GM19035 (cell line): ENCODE results near the gene ELAC1.

Source experiments
- ATAC-seq: cut with Tn5 transposase; IDR thresholded peaks from one replicate; pipeline ENCODE4 v1.9.1; 2021; ENCODE audit not compliant: unreplicated experiment

The ELAC1 gene

DNA sequence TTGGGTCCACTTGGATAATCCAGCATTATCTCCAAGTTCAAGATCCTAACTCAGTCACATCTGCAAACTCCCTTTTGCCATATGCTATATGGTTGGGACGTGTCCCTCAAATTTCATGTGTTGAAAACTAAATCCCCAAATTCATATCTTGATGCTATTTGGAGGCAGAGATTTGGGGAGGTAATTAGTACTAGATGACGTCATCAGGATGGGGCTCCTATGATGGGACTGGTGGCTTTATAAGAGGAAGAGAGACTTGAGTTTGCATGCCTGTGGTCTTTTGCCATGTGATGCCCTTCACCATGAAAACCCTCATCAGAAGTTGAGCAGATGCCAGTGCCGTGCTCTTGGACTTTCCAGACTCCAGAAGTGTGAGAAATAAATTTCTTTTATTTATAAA is 45.4 kb downstream of the ELAC1 start:
- no peak for ATAC-seq

DNA sequence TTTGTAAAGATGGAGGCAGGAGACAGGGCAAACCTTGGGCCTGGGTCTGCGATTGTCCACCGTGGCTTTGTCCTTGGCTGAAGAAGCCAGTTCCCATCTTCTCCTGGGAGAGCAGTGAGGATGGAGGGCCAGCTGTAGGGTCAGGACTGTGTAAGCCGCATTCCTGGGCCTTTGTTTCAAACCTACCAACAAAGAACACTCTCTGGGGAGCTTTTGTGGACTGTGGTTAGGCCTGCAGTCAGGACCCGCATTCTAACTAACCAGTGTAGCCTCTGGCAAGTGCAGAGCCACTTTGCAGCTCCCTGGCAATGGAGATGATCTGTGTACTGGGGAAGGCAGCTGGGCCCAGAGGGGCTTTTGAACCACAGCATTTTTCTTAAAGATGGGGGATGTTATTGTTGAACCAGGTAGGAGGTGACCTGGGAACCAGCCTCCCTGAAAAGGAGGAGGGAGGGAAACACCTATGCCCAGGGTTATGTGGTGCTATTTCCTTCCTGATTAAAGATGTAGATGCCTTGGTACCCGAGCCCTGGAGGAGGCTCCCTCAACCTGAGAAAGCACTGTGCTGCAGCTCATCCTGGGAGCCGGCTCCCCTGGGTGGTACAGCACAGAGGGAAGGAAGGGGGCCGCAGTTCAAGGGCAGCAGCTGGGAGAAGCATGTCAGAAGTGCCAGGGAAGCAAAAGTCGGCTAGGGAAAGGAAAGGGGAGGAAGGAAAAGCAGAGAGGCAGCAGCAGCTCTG is 49.5 kb downstream of the ELAC1 start:
- no peak for ATAC-seq

DNA sequence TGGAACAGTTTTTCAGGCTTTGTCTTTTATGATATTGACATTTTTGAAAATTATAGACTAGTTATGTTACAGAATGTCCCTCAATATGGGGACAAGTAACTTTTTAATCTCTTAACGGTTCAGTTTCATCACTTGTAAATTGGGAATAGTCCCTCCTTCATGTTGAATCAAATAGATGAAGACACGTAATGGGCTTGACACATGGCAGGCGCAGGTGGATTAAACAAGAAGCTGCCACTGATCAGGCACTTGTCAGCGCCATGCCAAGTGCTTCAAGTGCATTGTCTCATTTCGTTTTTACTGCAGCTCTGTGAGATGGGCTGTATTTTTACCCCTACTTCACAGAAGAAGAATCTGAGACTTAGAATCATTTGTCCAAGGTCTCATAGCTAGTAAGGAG is 52.7 kb downstream of the ELAC1 start:
- no peak for ATAC-seq

DNA sequence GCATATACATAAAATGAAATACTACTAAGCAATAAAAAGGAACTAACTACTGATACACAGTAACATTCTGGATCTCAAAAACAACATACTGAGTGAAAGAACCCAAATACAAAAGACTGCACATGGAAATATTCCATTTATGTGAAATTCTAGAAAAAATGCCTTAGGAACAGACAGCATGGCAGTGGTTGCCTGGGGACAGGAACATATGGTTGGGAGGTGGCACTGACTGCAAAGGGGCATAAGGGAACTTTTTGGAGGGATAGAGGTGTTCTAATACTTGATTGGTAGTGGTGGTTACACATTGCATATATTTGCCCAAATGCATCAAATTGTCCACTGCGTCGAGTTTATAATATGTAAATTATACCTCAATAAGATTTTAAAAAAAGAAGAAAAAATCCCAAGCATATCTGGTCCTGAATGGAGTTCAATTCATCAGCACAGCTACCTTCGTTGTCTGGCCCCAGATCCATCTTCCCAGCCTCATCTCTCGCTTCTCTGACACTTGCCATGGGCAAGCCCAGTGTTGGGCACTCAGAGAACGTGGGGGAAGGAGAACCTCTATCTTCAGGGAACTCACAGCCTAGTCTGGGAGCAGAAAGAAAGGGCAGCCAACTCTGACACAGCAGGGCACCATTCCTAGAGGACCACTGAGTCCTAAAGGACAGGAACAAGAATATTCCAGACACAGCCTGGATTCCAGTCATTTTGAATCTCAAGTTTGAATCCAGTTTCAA is 53.6 kb downstream of the ELAC1 start:
- no peak for ATAC-seq

DNA sequence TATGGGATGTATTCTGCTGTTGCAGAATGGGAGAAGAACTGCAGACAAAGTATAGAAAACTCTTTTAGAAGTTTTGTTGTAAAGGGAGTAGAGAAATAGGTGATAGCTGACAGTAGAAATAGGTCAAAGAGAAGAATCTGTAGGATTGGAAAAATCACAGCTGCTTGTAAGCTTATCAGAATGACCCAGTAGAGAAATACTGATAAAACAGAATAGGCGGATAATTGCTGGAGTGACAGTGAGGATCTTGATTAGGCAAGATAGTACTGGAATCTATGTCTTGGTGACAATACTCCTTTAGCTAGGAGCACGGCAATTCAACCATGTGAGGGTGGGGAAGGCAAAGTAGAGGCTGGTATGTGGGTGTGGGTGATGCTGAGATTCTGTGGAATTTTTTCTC is 57.7 kb downstream of the ELAC1 start:
- ATAC-seq, result no peak

DNA sequence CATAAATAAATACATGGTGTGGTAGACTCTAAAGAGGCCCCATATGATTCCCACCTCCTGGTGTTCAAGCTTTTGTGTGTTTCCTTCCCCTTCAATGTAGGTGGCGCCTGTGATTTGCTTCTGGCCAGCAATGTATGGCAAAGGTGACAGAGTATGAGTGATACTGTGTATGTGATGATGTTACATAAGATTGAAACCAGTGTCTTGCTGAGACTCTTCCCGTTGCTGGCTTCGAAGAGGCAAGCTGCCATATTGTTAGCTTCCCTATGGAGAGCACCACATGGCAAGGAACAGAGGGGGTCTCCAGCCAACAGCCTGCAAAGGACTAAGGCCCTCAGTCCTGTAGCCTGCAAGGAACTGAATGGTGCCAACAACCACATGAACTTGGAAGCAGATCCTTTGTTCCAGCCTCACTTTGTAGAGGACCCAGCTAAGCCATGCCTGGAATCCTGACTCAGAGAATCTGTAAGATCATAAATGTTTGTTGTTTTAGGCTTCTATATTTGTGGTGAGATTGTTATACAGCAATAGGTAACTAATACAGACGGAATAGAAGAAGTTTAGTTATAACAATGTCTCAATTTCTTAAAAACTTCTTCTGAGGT is 60.5 kb downstream of the ELAC1 start:
- ATAC-seq, result no peak

DNA sequence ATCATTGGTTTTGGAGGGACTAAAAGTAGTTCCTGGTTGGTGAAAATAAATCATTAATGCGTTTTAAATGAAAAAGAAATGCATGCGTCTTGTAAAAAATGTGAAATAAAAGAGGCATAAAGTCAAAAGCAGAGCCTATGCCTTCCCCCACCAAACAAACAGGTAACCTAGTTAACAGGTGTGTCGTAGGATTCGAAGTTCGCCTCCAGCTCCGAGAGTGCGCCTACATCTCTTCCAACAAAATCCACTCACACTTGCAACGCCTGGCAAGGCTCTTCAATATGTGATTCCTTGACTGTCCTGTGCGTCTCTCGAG is 61.5 kb downstream of the ELAC1 start:
- ATAC-seq, result no peak

DNA sequence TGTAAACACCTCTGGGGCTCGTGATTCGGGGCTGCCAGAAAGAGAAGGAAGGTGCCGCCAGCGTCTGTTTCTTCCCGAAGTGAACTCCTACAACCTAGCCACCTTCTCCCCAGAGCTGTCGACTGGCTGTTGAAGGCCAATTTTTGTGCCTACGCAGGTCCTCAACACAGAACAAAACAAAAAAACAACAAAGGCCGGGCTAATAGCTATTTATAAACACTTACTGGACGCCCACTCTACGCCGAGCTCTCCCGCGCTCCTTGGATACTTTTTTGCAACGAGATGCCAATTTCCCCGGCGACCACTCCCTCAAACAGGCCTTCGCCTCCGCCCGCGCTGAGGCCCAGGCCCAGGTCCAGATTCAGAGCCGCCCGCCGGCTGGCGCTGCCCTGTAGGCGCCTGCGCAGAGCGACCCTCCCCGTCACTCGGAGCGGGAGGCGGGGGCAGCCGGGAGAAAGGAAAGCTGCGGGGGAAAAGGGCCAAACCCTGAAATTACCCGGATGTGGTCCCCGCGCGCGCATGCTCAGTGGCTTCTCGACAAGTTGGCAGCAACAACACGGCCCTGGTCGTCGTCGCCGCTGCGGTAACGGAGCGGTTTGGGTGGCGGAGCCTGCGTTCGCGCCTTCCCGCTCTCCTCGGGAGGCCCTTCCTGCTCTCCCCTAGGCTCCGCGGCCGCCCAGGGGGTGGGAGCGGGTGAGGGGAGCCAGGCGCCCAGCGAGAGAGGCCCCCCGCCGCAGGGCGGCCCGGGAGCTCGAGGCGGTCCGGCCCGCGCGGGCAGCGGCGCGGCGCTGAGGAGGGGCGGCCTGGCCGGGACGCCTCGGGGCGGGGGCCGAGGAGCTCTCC is 62.1 kb downstream of the ELAC1 start, which contains the start of gene SMAD4:
TSS of gene SMAD4 (plus strand) at position 520 of the 843 bp plus-strand sequence. CDS start 16,834 bp downstream, outside the sequence.
- ATAC-seq, result peak; percentile 83

DNA sequence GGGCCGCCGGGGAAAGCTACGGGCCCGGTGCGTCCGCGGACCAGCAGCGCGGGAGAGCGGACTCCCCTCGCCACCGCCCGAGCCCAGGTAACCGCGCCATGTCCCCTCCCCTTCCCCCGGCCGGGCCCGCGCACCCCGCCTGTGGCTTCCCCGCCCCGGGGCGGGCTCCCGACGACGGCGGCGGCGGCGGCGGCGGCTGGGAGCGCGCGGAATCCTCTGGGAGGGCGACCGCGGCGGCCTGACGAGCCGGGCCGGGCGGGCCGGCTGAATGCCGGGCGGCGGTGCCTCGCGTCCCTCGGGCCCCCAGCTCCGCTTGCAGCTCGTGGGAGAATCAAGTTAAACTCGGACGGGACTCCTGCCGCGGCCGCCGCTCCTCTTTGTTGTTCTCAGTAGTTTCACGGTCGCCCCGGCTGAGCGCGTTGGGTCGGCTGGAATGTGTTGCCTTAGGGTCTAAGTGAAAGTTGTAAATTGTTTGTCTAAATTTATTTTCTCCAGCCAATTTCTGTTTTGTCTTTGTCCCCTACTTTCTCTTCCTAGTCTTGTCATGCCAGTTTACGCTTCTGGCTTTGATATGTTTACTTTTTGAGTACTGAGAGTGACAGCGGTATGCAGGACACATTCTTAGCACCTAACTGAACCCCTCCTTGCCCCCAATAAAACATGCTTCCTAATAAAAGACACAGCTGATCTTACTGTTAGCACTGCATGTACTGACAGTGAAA is 62.9 kb downstream of the ELAC1 start:
- peak; percentile 61 for ATAC-seq

DNA sequence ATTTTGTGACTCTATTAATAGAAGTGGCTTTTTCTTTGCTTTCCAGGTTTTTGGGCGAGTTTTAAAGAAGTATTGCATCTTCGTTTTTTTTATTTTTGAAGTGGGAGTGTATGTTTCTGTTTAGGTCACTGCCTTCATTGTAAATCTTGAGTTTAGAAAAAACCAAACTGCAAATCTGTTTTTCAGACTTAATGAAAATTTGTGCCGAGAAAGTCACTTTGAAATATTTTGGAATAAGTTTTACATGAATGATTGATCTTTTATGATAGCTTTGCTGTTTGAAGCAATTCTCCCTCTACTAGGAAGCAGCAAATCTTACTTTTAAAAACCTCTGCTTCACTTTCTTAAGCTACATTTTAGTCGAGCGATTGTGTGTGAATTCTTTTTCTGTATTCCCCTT is 64.4 kb downstream of the ELAC1 start:
- no peak for ATAC-seq

DNA sequence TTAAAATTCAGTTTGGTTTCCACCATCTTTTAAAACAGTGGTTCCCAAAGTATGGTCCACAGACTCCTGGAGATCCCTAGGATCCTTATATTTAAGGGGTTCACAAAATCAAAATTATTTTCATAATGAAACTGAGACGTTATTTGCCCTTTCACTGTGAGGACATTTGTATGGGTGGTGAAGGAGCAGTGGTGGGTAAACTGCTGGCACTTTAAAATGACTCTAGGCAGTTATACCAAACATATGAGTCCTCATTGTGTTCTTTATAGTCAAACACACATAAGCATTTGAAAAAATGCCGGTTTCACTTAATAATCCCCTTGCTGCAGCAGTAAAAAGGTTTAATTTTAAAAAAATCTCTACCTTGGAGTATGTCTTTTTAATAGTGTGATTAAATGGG is 69.4 kb downstream of the ELAC1 start:
- ATAC-seq, result no peak
